ENCODE results near the gene NXPH3. TPM values are rescaled to one million over a fixed set of nuclear protein-coding genes. Genes with fewer than 3 reads are reported as not detected.

NXPH3 gene
- total and polyA plus RNA-seq, 2 experiments from 2014 or later, result 0.30 to 1.4 TPM

GRCh38 chr17:49580981-49581647 lies 5.4 kb downstream of the NXPH3 start:
- no peaks in the 10 kb centered on the region for H3K36me3 ChIP-seq (ENCODE audit: low read depth)
- 83 to 93% methylated on average over 12 of the region's 12 CpGs for WGBS, 2 experiments (ENCODE audit: low coverage in 1 of 2, low lambda C conversion rate in 2 of 2, missing lambda C conversion rate in 2 of 2)
- H3K27ac ChIP-seq, result no peak overlapping the region
- no peak overlapping the region for H3K9ac ChIP-seq
- H3K4me1 ChIP-seq (ENCODE audit: insufficient read depth), result peaks cover 5% of the 10 kb centered on the region; the same call in 1 of the 2 replicates
- TF ChIP-seq EZH2phosphoT487 (IDR thresholded peaks at IDR 0.05; ENCODE audit: insufficient read depth, low read depth) (no peak), EZH2 (IDR thresholded peaks at IDR 0.05; ENCODE audit: insufficient read depth, poor library complexity, severe bottlenecking) (no peak)
- no peak overlapping the region for H3K4me2 ChIP-seq (ENCODE audit: unreplicated experiment)
- no peak overlapping the region for H2AFZ ChIP-seq
- DNase-seq, result no peak
- no peaks in the 10 kb centered on the region for H3K9me2 ChIP-seq (ENCODE audit: insufficient read depth)
- in situ Hi-C loops (cut with MboI), result no loop called here
- H3F3A ChIP-seq (ENCODE audit: insufficient read depth), result no peaks in the 10 kb centered on the region
- no peak overlapping the region for H3K4me3 ChIP-seq
- H3K27me3 ChIP-seq (replicated peaks; ENCODE audit: insufficient read depth), result 0 out of 2 replicates have a peak, but pooled peaks cover 3% of the 10 kb centered on the region
- H3K79me2 ChIP-seq (ENCODE audit: insufficient read depth), result no peaks in the 10 kb centered on the region
- H3K9me3 ChIP-seq (ENCODE audit: low read depth), result no peaks in the 10 kb centered on the region
- H4K20me1 ChIP-seq (ENCODE audit: insufficient read depth), result no peaks in the 10 kb centered on the region

GRCh38 chr17:49581648-49581998 lies 6.0 kb downstream of the NXPH3 start:
- Histone ChIP-seq H4K20me1 (ENCODE audit: insufficient read depth) (no peaks in the 10 kb centered on the region), H3K9me3 (ENCODE audit: low read depth) (no peaks in the 10 kb centered on the region), H3K79me2 (ENCODE audit: insufficient read depth) (no peaks in the 10 kb centered on the region), H3K27me3 (replicated peaks; ENCODE audit: insufficient read depth) (0 out of 2 replicates have a peak, but pooled peaks cover 3% of the 10 kb centered on the region), H2AFZ (no peak overlapping the region), H3K4me1 (ENCODE audit: insufficient read depth) (peaks cover 5% of the 10 kb centered on the region; the same call in 1 of the 2 replicates), H3F3A (ENCODE audit: insufficient read depth) (no peaks in the 10 kb centered on the region), H3K9ac (no peak overlapping the region), H3K9me2 (ENCODE audit: insufficient read depth) (no peaks in the 10 kb centered on the region), H3K4me3 (no peak overlapping the region), H3K4me2 (ENCODE audit: unreplicated experiment) (no peak overlapping the region), H3K27ac (no peak overlapping the region), H3K36me3 (ENCODE audit: low read depth) (no peaks in the 10 kb centered on the region)
- TF ChIP-seq EZH2 (IDR thresholded peaks at IDR 0.05; ENCODE audit: insufficient read depth, poor library complexity, severe bottlenecking) (no peak), EZH2phosphoT487 (IDR thresholded peaks at IDR 0.05; ENCODE audit: insufficient read depth, low read depth) (no peak)
- in situ Hi-C loops (cut with MboI), result no loop called here
- DNase-seq, result no peak
- WGBS, 2 experiments (ENCODE audit: low coverage in 1 of 2, low lambda C conversion rate in 2 of 2, missing lambda C conversion rate in 2 of 2), result 46 to 52% methylated on average over 6 of the region's 6 CpGs

- H3K36me3 ChIP-seq (ENCODE audit: low read depth), result no peaks in the 10 kb centered on the region
- no peak for DNase-seq
- H3K9me3 ChIP-seq (ENCODE audit: low read depth), result no peaks in the 10 kb centered on the region
- in situ Hi-C loops (cut with MboI), result no loop called here
- no peaks in the 10 kb centered on the region for H3K79me2 ChIP-seq (ENCODE audit: insufficient read depth)
- H3K27me3 ChIP-seq (replicated peaks; ENCODE audit: insufficient read depth), result 0 out of 2 replicates have a peak, but pooled peaks cover 3% of the 10 kb centered on the region
- no peak overlapping the region for H3K9ac ChIP-seq
- WGBS, 2 experiments (ENCODE audit: low coverage in 1 of 2, low lambda C conversion rate in 2 of 2, missing lambda C conversion rate in 2 of 2), result 76 to 81% methylated on average over 12 of the region's 12 CpGs
- TF ChIP-seq EZH2phosphoT487 (IDR thresholded peaks at IDR 0.05; ENCODE audit: insufficient read depth, low read depth) (no peak), EZH2 (IDR thresholded peaks at IDR 0.05; ENCODE audit: insufficient read depth, poor library complexity, severe bottlenecking) (no peak)
- no peaks in the 10 kb centered on the region for H4K20me1 ChIP-seq (ENCODE audit: insufficient read depth)
- H3K27ac ChIP-seq, result no peak overlapping the region
- no peak overlapping the region for H2AFZ ChIP-seq
- no peaks in the 10 kb centered on the region for H3F3A ChIP-seq (ENCODE audit: insufficient read depth)
- H3K4me1 ChIP-seq (ENCODE audit: insufficient read depth), result peaks cover 5% of the 10 kb centered on the region; the same call in 1 of the 2 replicates
- H3K9me2 ChIP-seq (ENCODE audit: insufficient read depth), result no peaks in the 10 kb centered on the region
- no peak overlapping the region for H3K4me2 ChIP-seq (ENCODE audit: unreplicated experiment)
- no peak overlapping the region for H3K4me3 ChIP-seq
Observed at GRCh38 chr17:49582055-49582722, 6.5 kb downstream of the NXPH3 start.

- Histone ChIP-seq H3K27ac (no peak overlapping the region), H3K4me3 (no peak overlapping the region), H3K79me2 (ENCODE audit: insufficient read depth) (no peaks in the 10 kb centered on the region), H4K20me1 (ENCODE audit: insufficient read depth) (no peaks in the 10 kb centered on the region), H3K4me1 (ENCODE audit: insufficient read depth) (peaks cover 5% of the 10 kb centered on the region; the same call in 1 of the 2 replicates), H3K27me3 (replicated peaks; ENCODE audit: insufficient read depth) (no peaks in the 10 kb centered on the region), H3F3A (ENCODE audit: insufficient read depth) (no peaks in the 10 kb centered on the region), H3K9me3 (ENCODE audit: low read depth) (no peaks in the 10 kb centered on the region), H3K9ac (no peak overlapping the region), H3K36me3 (ENCODE audit: low read depth) (no peaks in the 10 kb centered on the region), H3K4me2 (ENCODE audit: unreplicated experiment) (no peak overlapping the region), H2AFZ (no peak overlapping the region), H3K9me2 (ENCODE audit: insufficient read depth) (no peaks in the 10 kb centered on the region)
- 75 to 77% methylated on average over 8 of the region's 8 CpGs for WGBS, 2 experiments (ENCODE audit: low coverage in 1 of 2, low lambda C conversion rate in 2 of 2, missing lambda C conversion rate in 2 of 2)
- in situ Hi-C loops (cut with MboI), result no loop called here
- peak; percentile 39 for DNase-seq
- no peak for TF ChIP-seq EZH2 (IDR thresholded peaks at IDR 0.05; ENCODE audit: insufficient read depth, poor library complexity, severe bottlenecking)
- TF ChIP-seq EZH2phosphoT487 (IDR thresholded peaks at IDR 0.05; ENCODE audit: insufficient read depth, low read depth), result no peak
Observed at GRCh38 chr17:49582789-49583188, 7.1 kb downstream of the NXPH3 start.
